Measurements from ENCODE around the gene COPZ2.

DNA sequence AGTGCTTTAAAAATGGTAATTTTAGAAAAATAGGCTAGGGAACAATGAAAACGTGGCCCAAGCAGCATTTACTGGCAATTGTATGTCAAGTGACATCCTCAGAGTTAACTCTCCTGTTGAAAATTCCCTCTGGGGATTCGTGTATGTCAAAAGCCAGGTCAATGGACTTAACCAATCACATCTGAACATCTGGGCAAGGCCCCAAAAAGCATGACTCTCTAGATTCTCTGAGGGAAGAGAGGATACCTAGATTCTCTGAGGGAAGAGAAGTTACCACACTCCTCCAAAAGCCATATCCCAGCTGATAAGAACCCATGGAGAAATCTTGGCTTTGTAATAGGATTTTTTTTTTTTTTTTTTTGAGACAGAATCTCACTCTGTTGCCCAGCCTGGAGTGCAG is 34.1 kb upstream of the COPZ2 start:
- TF ChIP-seq CTCF (IDR thresholded peaks at IDR 0.05; ENCODE audit: insufficient read depth, low read length, poor library complexity, severe bottlenecking) (no peak), EZH2phosphoT487 (conservative IDR thresholded peaks at IDR 0.05; ENCODE audit: low read length) (no peak)
